Subcutaneous adipose tissue (tissue), 4 donors: ENCODE data around the gene SPRY2. TPM values are rescaled to one million over a fixed set of nuclear protein-coding genes. Genes with fewer than 3 reads are reported as not detected.

ENCODE experiments used
- CTCF ChIP-seq: fragments of 450-650 bp; IDR thresholded peaks from one replicate; pipeline ENCODE4 v1.5.1; 2016; ENCODE audit warnings: low read depth, mild to moderate bottlenecking, control low read depth, antibody characterized with exemption, moderate library complexity
- total RNA-seq, 4 donors: library from RNA; depleted of rRNA; stranded (reverse); fragments of >200 nt; gene quantifications; one replicate each; pipeline ENCODE4 v1.1.0, GENCODE V29; 2016

The SPRY2 gene
- total RNA-seq, 4 donors from 2014 or later = 48.3 to 84.9 (median 68.0) TPM

DNA sequence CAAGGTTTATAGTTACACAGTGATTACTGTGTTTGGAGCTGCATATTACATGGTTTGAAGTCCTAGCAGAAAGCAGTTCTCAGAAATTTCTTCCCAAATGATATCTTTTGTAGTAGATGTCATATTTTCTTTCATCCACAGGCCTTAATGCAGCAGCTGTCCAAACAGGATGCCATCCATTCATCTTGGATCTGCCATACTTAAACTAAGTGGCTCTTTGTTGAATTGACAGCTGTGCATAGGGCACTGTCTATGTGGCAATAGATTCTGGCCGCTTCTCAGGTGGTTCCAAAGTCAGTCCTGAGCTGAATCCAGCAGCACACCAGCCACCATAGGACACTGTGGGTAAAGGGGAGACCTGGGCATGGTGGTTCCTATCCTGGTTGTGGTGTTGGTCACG lies 41.6 kb upstream of the SPRY2 start:
- TF ChIP-seq CTCF = no peak

- no peak for TF ChIP-seq CTCF
Measured at GRCh38 chr13:80379245-80379644, 38.3 kb upstream of the SPRY2 start.

- TF ChIP-seq CTCF = no peak
Measured at GRCh38 chr13:80376554-80376953, 35.6 kb upstream of the SPRY2 start.

DNA sequence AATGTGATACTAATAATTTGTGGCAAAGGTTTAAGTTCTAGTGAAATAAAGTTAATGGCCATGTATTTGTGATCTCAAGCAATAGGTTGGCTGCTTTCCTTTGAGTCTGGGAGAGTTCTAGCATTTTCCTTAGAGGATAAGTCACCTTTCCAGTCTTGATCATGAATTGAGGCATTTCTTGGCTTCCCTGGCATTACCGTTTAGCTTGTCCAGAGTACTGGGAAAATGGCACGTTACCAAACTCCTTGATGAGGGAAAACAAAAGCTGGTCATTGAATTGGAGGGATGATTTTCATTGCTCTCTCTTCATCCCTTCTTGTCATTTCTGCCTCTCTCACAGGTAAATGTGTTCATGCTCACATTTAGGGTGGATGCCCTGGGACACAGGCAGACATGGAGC lies 34.0 kb upstream of the SPRY2 start:
- no peak for TF ChIP-seq CTCF

- TF ChIP-seq CTCF = no peak
Measured at GRCh38 chr13:80374444-80374843, 33.5 kb upstream of the SPRY2 start.

- no peak for TF ChIP-seq CTCF
Measured at GRCh38 chr13:80371840-80372509, 31.0 kb upstream of the SPRY2 start.

GRCh38 chr13:80367473-80367872 lies 26.5 kb upstream of the SPRY2 start:
- TF ChIP-seq CTCF = no peak
